Suprapubic skin (tissue), 3 donors: Measurements from ENCODE around the gene BTN3A1.

Source experiments
- POLR2A ChIP-seq, 2 donors: fragments of 450-650 bp; IDR thresholded peaks; one replicate each; pipeline ENCODE4 v1.6.1; 2017; ENCODE audit warnings: antibody characterized with exemption in 2 of 2, mild to moderate bottlenecking in 2 of 2, moderate library complexity in 2 of 2
- TF ChIP-seq, protein P1 (sequence below), 2 donors: fragments of 200-600 bp in 1 of 2; fragments of 450-650 bp in 1 of 2; sonication (generic) in 1 of 2; IDR thresholded peaks; one replicate each; pipeline ENCODE4 v1.5.1; 2016 to 2019; ENCODE audit warnings: antibody characterized with exemption in 2 of 2, mild to moderate bottlenecking in 1 of 2, moderate library complexity in 1 of 2

DNA sequence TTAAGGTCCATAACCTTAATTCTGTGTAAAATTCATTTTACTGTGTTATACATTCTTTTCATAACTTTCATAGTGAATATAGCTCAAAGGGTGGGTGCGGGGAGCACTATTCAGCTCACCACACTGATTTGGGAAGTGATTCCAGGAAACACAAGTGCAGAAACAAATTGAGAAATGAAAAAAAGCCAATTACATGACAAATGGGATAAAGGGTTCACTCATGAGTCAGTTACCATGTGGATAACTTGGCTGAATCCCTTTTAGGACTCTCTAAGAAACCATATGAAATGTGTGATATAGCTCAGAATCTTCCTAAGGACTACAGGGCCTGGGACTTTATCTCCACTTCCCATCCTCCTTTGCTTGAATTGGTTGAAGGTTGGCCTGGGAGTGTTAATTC lies 52.6 kb downstream of the BTN3A1 start:
- TF ChIP-seq POLR2A (IDR thresholded peaks at IDR 0.05), result no peak
- TF ChIP-seq, protein P1, sequence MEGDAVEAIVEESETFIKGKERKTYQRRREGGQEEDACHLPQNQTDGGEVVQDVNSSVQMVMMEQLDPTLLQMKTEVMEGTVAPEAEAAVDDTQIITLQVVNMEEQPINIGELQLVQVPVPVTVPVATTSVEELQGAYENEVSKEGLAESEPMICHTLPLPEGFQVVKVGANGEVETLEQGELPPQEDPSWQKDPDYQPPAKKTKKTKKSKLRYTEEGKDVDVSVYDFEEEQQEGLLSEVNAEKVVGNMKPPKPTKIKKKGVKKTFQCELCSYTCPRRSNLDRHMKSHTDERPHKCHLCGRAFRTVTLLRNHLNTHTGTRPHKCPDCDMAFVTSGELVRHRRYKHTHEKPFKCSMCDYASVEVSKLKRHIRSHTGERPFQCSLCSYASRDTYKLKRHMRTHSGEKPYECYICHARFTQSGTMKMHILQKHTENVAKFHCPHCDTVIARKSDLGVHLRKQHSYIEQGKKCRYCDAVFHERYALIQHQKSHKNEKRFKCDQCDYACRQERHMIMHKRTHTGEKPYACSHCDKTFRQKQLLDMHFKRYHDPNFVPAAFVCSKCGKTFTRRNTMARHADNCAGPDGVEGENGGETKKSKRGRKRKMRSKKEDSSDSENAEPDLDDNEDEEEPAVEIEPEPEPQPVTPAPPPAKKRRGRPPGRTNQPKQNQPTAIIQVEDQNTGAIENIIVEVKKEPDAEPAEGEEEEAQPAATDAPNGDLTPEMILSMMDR (IDR thresholded peaks at IDR 0.05), result no peak
